GM12891 (cell line): Measurements from ENCODE around the gene OR2M3.

Source experiments
- POLR2A ChIP-seq: IDR thresholded peaks from 2 replicates; pipeline ENCODE4 v1.6.1; 2011; ENCODE audit warnings: low read depth, low read length, control low read depth
- POLR2AphosphoS5 ChIP-seq: IDR thresholded peaks from 2 replicates; pipeline ENCODE4 v1.6.1; 2011; ENCODE audit warnings: low read depth, low read length, control low read depth
- TAF1 ChIP-seq: IDR thresholded peaks from 2 replicates; pipeline ENCODE4 v1.6.1; 2011; ENCODE audit warnings: low read depth, low read length, control low read depth

DNA sequence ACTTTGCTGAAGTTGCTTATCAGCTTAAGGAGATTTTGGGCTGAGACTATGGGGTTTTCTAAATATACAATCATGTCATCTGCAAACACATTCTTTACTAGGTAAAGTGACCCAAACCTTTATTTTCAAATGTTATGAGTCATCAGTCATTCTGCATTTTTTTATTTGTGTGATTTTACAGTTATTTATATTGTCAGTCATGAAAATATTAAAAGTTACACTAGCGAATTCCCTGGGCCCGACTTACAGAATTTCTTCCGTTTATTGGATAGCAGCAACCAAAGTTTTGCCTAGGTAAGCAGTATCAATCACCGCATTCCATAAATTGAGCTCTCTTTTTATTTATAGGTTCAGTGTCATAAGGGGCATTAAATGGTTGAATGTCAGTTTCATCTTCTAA, 38.3 kb upstream of the OR2M3 start:
- TF ChIP-seq POLR2A (no peak), TAF1 (no peak), POLR2AphosphoS5 (no peak)
